Neural progenitor cell (in vitro differentiated cells): ENCODE measurements around the gene ASB4. TPM values are rescaled to one million over a fixed set of nuclear protein-coding genes. Genes with fewer than 3 reads are reported as not detected.

Source experiments
- DNase-seq: peaks from one replicate; pipeline ENCODE4 v3.0.0-alpha.2; 2016; ENCODE audit warnings: low spot score
- H2AFZ ChIP-seq: fragments of 200-600 bp; sonication (generic); replicated peaks from 2 replicates; pipeline ENCODE4 v1.6.1; 2016; ENCODE audit warnings: antibody characterized with exemption
- H3F3A ChIP-seq: fragments of 200-600 bp; sonication (generic); 2 replicates; pipeline ENCODE4 v1.6.1; 2016; ENCODE audit warnings: antibody characterized with exemption, low read depth
- H3K27ac ChIP-seq: fragments of 200-600 bp; sonication (generic); 2 replicates; pipeline ENCODE4 v1.5.1; 2016; ENCODE audit warnings: mild to moderate bottlenecking
- H3K27me3 ChIP-seq: fragments of 200-600 bp; sonication (generic); 2 replicates; pipeline ENCODE4 v1.6.1; 2016; ENCODE audit warnings: mild to moderate bottlenecking, moderate library complexity
- H3K36me3 ChIP-seq: fragments of 200-600 bp; sonication (generic); 2 replicates; pipeline ENCODE4 v1.5.1; 2016
- H3K4me1 ChIP-seq: fragments of 200-600 bp; sonication (generic); 2 replicates; pipeline ENCODE4 v1.6.1; 2016; ENCODE audit warnings: mixed run types
- H3K4me2 ChIP-seq: fragments of 200-600 bp; sonication (generic); 2 replicates; pipeline ENCODE4 v1.6.1; 2016
- H3K4me3 ChIP-seq: fragments of 200-600 bp; sonication (generic); 2 replicates; pipeline ENCODE4 v1.5.1; 2016
- H3K79me2 ChIP-seq: fragments of 200-600 bp; sonication (generic); 2 replicates; pipeline ENCODE4 v1.6.1; 2016; ENCODE audit warnings: low read depth
- H3K9ac ChIP-seq: fragments of 200-600 bp; sonication (generic); 2 replicates; pipeline ENCODE4 v1.6.1; 2016
- H3K9me3 ChIP-seq: fragments of 200-600 bp; sonication (generic); 2 replicates; pipeline ENCODE4 v1.5.1; 2016; ENCODE audit warnings: low read depth
- H4K20me1 ChIP-seq: fragments of 200-600 bp; sonication (generic); 2 replicates; pipeline ENCODE4 v1.6.1; 2016; ENCODE audit warnings: low read depth
- H3K27ac Mint-ChIP-seq: 3 replicates; pipeline ENCODE4 v1.8.0; 2021; ENCODE audit warnings: mixed read lengths
- H3K27me3 Mint-ChIP-seq: 2 replicates; pipeline ENCODE4 v1.8.0; 2022; ENCODE audit warnings: low read depth, mild to moderate bottlenecking, inconsistent platforms, moderate library complexity, mixed read lengths; ENCODE audit not compliant: insufficient read depth
- H3K36me3 Mint-ChIP-seq: 3 replicates; pipeline ENCODE4 v1.8.0; 2021; ENCODE audit warnings: mixed read lengths
- H3K4me1 Mint-ChIP-seq: 3 replicates; pipeline ENCODE4 v1.8.0; 2021; ENCODE audit warnings: mixed read lengths
- H3K4me3 Mint-ChIP-seq: 3 replicates; pipeline ENCODE4 v1.8.0; 2021; ENCODE audit warnings: mild to moderate bottlenecking, moderate library complexity, mixed read lengths
- H3K9me3 Mint-ChIP-seq: 3 replicates; pipeline ENCODE4 v1.8.0; 2020; ENCODE audit warnings: mixed read lengths
- EZH2 ChIP-seq: fragments of 200-600 bp; sonication (generic); IDR thresholded peaks from 2 replicates; pipeline ENCODE4 v1.6.1; 2017; ENCODE audit warnings: antibody characterized with exemption, mild to moderate bottlenecking, moderate library complexity
- EZH2phosphoT487 ChIP-seq: fragments of 200-600 bp; sonication (generic); IDR thresholded peaks from 2 replicates; pipeline ENCODE4 v1.6.1; 2017; ENCODE audit warnings: antibody characterized with exemption
- total RNA-seq: library from RNA; depleted of rRNA; stranded (reverse); fragments of >200 nt; gene quantifications from 2 replicates; pipeline ENCODE4 v1.2.3, GENCODE V29; 2015; ENCODE audit warnings: low replicate concordance
- TF ChIP-seq, protein P1 (sequence below): fragments of 200-600 bp; sonication (generic); IDR thresholded peaks from 2 replicates; pipeline ENCODE4 v1.5.1; 2017; ENCODE audit warnings: antibody characterized with exemption, mild to moderate bottlenecking

ASB4 gene
- total RNA-seq, 1 donor from 2014 or later: not detected

DNA sequence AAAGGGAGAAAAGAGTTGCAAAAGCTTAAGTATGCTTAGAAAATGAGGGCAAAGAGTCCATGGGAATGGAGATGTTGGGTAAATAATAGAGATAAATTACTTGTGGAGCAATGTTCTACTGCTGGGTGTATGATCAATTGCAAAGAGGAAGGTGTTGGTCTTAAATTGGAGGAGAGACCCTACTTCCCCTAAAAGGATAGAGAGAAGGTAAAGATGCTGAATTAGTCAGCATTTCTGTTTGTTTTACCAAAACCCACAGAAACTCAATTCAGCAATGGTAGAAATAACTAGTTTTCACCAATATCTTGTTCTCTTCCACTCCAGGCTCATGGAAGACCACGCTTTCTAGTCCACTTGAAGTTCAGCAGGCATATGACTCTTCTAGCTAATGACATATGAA, 32.1 kb downstream of the ASB4 start:
- Histone ChIP-seq H3K9ac (no peak overlapping the region), H3K9me3 (no peaks in the 10 kb centered on the region), H3K4me1 (no peaks in the 10 kb centered on the region), H3K27me3 (no peaks in the 10 kb centered on the region), H3K4me3 (no peak overlapping the region), H3K79me2 (no peaks in the 10 kb centered on the region), H3F3A (no peaks in the 10 kb centered on the region), H3K4me2 (no peak overlapping the region), H4K20me1 (no peaks in the 10 kb centered on the region), H2AFZ (no peak overlapping the region), H3K27ac (no peak overlapping the region), H3K36me3 (no peaks in the 10 kb centered on the region)
- Mint-ChIP-seq H3K36me3 (no peaks in the 10 kb centered on the region), H3K27ac (no peak overlapping the region), H3K4me1 (no peaks in the 10 kb centered on the region), H3K4me3 (no peak overlapping the region), H3K27me3 (no peaks in the 10 kb centered on the region), H3K9me3 (peaks cover 3% of the 10 kb centered on the region)
- DNase-seq: no peak
- TF ChIP-seq EZH2 (no peak), EZH2phosphoT487 (no peak)
- TF ChIP-seq, protein P1, sequence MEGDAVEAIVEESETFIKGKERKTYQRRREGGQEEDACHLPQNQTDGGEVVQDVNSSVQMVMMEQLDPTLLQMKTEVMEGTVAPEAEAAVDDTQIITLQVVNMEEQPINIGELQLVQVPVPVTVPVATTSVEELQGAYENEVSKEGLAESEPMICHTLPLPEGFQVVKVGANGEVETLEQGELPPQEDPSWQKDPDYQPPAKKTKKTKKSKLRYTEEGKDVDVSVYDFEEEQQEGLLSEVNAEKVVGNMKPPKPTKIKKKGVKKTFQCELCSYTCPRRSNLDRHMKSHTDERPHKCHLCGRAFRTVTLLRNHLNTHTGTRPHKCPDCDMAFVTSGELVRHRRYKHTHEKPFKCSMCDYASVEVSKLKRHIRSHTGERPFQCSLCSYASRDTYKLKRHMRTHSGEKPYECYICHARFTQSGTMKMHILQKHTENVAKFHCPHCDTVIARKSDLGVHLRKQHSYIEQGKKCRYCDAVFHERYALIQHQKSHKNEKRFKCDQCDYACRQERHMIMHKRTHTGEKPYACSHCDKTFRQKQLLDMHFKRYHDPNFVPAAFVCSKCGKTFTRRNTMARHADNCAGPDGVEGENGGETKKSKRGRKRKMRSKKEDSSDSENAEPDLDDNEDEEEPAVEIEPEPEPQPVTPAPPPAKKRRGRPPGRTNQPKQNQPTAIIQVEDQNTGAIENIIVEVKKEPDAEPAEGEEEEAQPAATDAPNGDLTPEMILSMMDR: no peak

DNA sequence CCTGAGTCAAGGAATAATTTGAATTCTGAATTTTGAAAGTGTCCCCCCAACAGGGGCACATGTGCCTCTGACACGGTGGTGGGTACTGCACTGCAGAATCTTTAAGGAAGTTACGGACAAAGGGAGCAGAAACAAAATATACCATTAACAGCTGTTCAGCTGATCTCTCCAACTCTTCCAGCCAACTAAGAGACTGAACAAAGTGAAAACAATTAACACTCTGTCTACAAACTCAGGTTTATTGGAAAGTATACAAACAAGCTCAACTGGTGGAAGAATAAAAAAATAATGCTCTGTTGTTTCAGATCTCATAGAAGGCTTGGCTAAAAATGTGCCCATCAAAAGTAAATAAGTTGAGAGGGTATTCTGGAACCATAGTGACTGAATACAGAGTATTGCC, 34.4 kb downstream of the ASB4 start:
- Histone ChIP-seq H3K27me3 (no peaks in the 10 kb centered on the region), H3F3A (no peaks in the 10 kb centered on the region), H3K9ac (no peak overlapping the region), H3K27ac (no peak overlapping the region), H3K4me1 (no peaks in the 10 kb centered on the region), H3K79me2 (no peaks in the 10 kb centered on the region), H3K36me3 (no peaks in the 10 kb centered on the region), H3K4me3 (no peak overlapping the region), H4K20me1 (no peaks in the 10 kb centered on the region), H3K9me3 (no peaks in the 10 kb centered on the region), H3K4me2 (no peak overlapping the region), H2AFZ (no peak overlapping the region)
- TF ChIP-seq, protein P1: no peak
- TF ChIP-seq EZH2 (no peak), EZH2phosphoT487 (no peak)
- no peaks in the 10 kb centered on the region for H3K36me3 Mint-ChIP-seq
- DNase-seq: no peak
- H3K4me3 Mint-ChIP-seq: no peak overlapping the region
- peaks cover 3% of the 10 kb centered on the region for H3K9me3 Mint-ChIP-seq
- H3K27me3 Mint-ChIP-seq: no peaks in the 10 kb centered on the region
- no peak overlapping the region for H3K27ac Mint-ChIP-seq
- no peaks in the 10 kb centered on the region for H3K4me1 Mint-ChIP-seq

DNA sequence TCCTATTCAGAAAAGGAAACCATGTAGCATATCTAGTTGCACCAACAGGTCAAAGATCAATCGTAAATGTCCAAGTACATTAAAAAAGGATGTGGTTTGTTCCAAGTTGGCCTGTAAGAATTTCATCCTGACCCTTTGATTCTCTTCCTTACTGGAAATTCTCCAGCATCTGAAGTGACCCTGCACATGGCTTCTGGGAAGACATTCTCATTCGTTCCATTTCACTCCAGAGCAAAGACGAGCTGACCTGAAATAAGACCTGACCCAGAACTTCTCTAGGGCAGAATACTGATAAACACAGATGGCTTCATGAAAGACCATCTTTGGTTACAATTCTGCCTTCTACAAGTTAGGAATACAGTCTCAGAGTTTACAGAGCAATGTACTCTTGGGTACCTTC, 39.8 kb downstream of the ASB4 start:
- no peaks in the 10 kb centered on the region for H3K79me2 ChIP-seq

More for the DNA sequence above, 39.8 kb downstream of the ASB4 start:
- Histone ChIP-seq H3K9ac (no peak overlapping the region), H3K27ac (no peak overlapping the region), H3K4me3 (no peak overlapping the region), H3K36me3 (no peaks in the 10 kb centered on the region), H3F3A (peaks cover 3% of the 10 kb centered on the region), H3K9me3 (no peaks in the 10 kb centered on the region), H3K4me1 (no peaks in the 10 kb centered on the region), H2AFZ (no peak overlapping the region), H4K20me1 (no peaks in the 10 kb centered on the region), H3K27me3 (no peaks in the 10 kb centered on the region), H3K4me2 (no peak overlapping the region)
- H3K4me3 Mint-ChIP-seq: no peak overlapping the region
- H3K36me3 Mint-ChIP-seq: no peaks in the 10 kb centered on the region
- DNase-seq: no peak
- TF ChIP-seq EZH2 (no peak), EZH2phosphoT487 (no peak)
- TF ChIP-seq, protein P1: no peak
- H3K9me3 Mint-ChIP-seq: no peaks in the 10 kb centered on the region
- H3K27ac Mint-ChIP-seq: no peak overlapping the region
- H3K4me1 Mint-ChIP-seq: peaks cover 13% of the 10 kb centered on the region
- H3K27me3 Mint-ChIP-seq: no peaks in the 10 kb centered on the region
